Esophagus mucosa (tissue), 1 donor: Measurements from ENCODE around the gene PPP2R2D. TPM values are rescaled to one million over a fixed set of nuclear protein-coding genes. Genes with fewer than 3 reads are reported as not detected.

ENCODE experiments used
- ATAC-seq: fragments of 200-7000 bp; cut with Tn5 transposase; one replicate; pipeline ENCODE4 v1.9.1; 2020
- total RNA-seq: library from RNA; stranded (reverse); gene quantifications from one replicate; pipeline ENCODE4 v1.2.4, GENCODE V29; 2023
- donor health status: DM: yes; HTN: yes; CAD: no.

Gene PPP2R2D
- total RNA-seq, 1 donor from 2014 or later, result 14.1 TPM

GRCh38 chr10:131998845-131999681 lies 98.3 kb downstream of the PPP2R2D start:
- no peak for ATAC-seq

- no peak for ATAC-seq
These were observed 100.6 kb downstream of the PPP2R2D start for GRCh38 chr10:132001238-132001972.

GRCh38 chr10:132002004-132002403 lies 101.2 kb downstream of the PPP2R2D start:
- ATAC-seq, result no peak

GRCh38 chr10:132003282-132003924 lies 102.6 kb downstream of the PPP2R2D start:
- ATAC-seq, result no peak

- ATAC-seq, result no peak
These were observed 103.2 kb downstream of the PPP2R2D start for GRCh38 chr10:132004052-132004451.

GRCh38 chr10:132005147-132005546 lies 104.3 kb downstream of the PPP2R2D start:
- ATAC-seq, result no peak

- no peak for ATAC-seq
These were observed 106.2 kb downstream of the PPP2R2D start for GRCh38 chr10:132006966-132007365.

GRCh38 chr10:132007681-132008080 lies 106.9 kb downstream of the PPP2R2D start:
- no peak for ATAC-seq

Other genes with a start within 250 kb of the PPP2R2D start
- gene BNIP3, start 80.9 kb downstream of the PPP2R2D start, total RNA-seq, result 30.0 TPM
- gene JAKMIP3, start 164.9 kb downstream of the PPP2R2D start, total RNA-seq, result 0.04 TPM